ENCODE results near the gene C16orf89.

The C16orf89 gene

DNA sequence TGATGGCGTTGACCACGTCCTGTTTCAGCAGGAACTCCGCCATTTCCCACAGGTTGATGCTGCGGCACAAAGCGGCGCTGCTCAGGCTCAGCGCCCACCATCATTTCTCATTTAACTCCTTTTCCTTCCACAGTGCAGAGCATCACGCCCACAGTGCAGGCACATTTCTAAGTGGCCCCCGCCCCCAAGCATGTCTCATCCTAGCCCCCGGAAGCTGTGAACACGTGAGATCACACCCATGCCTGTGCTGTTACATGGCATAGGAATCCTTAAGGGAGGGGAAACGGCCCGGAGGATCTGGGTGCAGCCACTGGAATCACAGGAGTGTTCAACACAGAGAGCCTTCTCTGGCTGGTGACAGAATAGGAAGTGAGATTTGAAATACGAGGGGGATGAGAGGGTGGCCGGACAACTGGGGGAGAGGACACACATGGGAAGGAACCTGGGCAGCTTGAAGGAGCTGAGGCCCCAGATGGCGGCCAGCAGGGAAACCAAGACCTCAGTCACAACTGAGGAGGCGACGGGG lies 36.7 kb downstream of the C16orf89 start:
- no peak for DNase-seq (ENCODE audit: low read depth in 2 of 2)

DNA sequence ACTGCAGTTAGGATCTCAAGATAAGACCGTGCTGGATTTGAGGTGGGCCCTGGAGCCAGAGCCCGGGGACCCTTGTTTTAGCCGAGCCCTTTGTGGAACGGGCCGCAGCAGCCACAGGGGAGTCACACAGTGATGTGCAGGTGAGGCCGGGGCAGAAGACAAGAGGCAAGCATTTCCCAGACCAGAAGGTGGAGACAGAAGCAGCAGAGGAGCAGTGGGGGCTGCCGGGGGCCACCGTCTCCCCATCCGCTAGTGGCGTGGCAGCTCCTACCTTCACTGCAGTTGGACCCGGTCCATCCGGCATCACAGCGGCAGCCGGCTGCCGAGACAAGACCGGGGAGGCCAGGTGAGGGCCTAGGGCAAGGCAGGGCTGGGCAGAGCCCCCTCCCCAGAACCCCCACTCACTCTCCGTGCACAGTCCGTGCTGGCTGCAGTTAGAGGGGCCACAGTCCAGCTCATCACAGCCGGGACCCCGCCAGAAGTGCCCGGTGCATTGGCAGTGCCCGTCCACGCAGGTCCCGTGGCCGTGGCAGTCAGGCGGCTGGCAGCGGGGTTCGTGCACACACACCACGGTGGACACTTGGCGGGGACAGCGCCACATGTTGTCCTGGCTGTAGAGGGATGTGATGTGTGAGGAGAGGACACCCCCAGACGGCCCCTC lies 38.1 kb downstream of the C16orf89 start:
- no peak for DNase-seq (ENCODE audit: low read depth in 2 of 2)

DNA sequence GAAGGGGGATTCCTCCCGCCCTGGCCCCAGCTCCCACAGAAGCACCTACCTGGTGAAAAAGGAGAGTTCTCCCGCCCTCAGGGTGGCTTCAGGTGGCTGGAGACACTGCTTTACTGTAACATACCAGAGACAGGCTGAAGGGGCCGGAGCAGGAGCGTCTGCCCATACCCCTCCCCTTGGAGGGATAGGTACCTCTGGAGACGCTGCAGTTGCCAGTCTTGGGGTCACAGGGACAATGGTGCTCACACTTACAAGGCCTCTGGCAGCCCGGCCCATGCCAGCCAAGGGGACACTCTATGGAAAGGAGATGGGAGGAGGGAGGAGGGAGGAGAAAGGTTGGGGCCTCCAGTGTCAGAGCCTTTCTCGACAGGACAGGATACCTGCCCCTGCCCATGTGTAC lies 38.7 kb downstream of the C16orf89 start:
- DNase-seq (ENCODE audit: low read depth in 2 of 2) = no peak

DNA sequence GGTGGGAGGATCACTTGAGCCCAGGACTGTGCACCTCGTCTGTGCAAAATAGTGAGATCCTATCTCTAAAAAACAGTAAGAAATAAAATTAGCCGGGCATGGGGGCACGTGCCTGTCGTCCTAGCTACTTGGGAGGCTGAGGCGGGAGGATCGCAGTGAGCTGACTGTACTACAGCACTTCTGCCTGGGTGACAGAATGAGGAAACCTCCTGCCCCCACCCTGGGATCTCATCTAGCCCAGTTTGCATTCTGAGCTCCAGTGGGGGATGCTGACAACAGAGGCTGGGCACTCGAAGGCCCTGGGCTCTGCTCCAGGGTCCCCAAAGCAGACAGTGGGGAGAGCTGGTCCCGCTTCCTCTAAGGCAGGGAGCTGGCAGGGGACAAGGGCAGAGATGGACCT lies 39.1 kb downstream of the C16orf89 start:
- no peak for DNase-seq (ENCODE audit: low read depth in 2 of 2)

DNA sequence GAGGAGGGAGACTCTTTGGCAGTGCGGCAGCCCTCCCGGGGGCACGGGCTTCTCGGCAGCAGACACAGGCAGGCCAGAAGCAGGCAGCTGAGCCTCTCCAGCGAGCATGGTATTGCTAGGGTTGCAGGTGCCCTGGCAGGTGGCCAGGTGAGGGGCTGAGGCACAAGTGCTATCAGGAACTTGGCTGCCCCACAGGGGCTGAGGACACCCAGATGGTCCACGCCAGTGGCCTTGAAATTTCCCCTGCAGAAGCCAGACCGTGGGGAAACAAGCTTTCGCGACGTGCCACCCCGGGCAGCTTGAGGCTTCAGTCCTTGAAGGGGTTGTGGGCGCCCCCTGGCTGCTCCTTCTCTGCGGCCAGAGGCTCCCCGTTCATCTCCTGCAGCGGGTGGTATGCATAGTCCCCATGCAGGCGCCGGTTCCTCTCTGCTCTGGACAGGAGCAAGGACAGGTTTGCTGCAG lies 40.6 kb downstream of the C16orf89 start:
- no peak for DNase-seq (ENCODE audit: low read depth in 2 of 2)

DNA sequence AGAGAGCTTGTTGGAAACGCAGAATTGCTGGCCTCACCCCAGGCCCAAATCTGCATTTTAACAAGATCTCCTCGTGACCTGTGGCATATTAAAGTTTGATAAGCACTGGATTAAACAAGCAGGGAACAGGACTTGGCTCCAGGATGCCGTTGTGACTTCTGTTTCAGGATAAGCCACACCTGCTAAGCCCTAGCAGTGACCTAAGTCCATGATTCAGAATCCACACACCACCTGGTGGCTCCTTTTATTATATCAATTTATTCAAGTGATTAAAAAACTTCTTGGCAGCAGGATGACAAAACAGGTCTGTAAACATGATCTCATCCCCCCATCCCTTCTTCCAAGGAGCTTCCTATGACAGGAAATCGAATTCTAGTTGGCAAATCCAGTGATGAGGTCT lies 41.1 kb downstream of the C16orf89 start:
- DNase-seq (ENCODE audit: low read depth in 2 of 2) = no peak

- no peak for DNase-seq (ENCODE audit: low read depth in 2 of 2)
Observed at GRCh38 chr16:5022521-5022920, 43.2 kb downstream of the C16orf89 start.

DNA sequence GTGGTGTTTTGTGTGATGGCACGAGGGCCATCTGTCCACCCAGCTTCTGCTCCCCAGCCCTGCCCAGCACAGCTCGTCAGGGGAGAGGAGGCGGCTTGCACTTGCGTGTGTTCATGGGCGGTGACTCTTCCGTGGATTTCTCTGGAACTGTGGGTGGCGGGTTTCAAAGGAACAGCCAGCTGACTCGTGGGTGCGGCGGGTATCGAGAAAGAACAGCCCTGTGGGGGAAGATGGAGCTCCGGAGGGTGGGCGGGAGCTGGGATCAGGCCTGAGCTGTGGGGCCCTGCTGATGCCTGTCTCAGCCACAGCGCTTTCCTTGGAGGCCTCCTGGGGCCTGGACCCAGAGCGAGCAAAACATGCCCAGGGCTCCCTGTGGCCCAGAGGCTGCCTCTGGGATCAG lies 45.2 kb downstream of the C16orf89 start:
- no peak for DNase-seq (ENCODE audit: low read depth in 2 of 2)

DNA sequence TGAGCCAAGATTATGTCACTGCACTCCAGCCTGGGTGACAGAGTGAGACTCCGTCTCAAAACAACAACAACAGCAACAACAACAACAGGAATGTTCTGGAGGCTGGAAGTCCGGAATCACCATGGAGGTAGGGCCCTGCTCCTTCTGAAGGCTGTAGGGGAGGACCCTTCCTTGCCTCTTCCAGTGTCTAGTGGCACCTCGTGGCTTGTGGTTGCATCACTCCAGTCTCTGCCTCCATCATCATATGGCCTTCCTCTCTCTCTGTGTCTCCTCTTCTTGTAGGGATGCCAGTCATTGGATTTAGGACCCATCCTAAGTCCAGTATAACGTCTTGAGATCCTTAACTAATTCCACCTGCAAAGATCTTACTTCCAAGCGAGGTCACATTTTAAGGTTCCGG lies 46.0 kb downstream of the C16orf89 start:
- DNase-seq (ENCODE audit: low read depth in 2 of 2) = no peak

DNA sequence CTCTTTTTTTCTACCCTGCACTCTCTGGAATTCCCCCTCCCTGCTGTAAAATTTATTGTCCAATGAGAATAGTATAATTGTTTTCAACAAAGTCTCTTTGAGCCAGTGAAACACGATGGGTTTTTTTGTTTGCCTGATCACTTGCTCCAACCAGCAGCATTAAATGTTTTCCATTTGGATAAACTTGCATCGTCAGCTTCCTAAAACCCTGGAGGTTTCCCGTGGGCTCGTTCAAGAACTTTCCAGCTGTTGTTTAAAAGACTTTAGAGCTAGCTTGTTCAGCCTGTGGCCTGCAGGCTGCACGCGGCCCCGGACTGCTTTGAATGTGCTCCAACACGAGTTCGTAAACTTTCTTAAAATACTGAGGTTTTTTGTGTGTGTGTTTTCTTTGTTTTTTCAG lies 47.0 kb downstream of the C16orf89 start:
- no peak for DNase-seq (ENCODE audit: low read depth in 2 of 2)

GRCh38 chr16:5017678-5017969 lies 48.1 kb downstream of the C16orf89 start:
- DNase-seq (ENCODE audit: low read depth in 2 of 2) = no peak

DNA sequence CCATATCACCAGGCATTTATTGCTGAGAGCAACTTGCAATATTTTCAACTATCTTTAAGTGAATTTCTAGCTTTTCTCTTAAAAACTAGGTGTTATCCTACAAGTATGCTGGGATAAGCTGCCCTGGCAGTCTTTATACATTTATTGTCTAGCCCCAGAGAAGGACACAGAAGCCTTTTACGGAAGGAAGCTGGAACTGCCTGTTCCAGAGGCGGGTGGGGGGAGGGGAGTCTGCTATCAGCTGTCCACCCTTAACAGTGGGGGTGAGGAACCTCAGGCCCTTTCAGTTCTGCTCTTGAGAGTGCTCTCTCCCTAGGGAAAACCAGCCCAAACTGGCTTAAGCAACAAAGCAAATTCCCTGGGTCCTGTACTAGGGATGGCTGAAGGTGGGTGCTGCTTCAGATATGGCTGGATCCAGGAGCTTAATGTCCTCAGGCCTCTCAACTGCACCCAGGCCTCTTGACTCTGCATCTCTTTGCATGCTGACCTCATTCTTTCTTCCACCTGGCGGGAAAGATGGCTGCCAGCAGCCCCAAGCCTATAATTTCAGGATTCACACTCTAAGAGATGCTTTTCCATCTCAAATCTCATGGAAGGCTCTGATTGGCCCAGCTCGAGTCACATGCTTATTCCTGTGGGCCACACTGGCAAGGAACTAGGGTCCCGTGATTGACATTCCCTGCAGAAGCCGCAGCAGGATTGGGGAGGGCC lies 48.6 kb downstream of the C16orf89 start:
- DNase-seq (ENCODE audit: low read depth in 2 of 2) = no peak

DNA sequence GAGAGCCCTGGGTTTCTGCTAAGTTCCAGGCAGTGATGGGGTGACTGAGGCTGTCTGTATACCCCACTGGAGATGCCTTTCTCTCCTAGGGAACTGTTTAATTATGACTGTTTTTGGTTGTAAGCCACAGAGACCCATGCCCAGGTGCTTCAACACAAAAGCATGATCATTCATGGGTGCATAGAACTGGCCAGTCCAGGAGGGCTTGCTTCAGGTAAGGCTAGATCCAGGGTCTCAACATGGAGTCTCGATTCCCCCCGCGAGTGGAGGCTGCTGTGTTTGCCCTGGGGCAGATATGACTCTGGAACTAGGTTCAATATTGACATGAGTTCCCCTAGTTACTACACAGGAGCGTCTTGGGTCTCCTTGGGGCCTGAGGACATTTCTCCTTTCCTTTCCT lies 49.9 kb downstream of the C16orf89 start:
- no peak for DNase-seq (ENCODE audit: low read depth in 2 of 2)

- DNase-seq (ENCODE audit: low read depth in 2 of 2) = no peak
Observed at GRCh38 chr16:5015351-5015750, 50.4 kb downstream of the C16orf89 start.

DNA sequence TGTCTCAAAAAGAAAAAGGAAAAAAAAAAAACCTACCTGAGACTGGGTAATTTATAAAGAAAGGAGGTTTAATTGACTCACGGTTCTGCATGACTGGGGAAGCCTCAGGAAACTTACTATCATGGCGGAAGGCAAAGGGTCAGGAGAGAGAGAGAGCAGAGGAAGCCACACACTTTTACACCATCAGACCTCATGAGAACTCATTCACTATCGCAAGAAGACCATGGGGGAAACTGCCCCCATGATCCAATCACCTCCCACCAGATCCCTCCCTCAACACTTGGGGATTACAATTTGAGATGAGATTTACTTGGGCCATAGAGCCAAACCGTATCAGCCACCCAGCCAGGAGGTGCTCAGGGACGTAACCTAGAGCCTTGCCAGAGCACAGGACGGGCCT lies 52.9 kb downstream of the C16orf89 start:
- no peak for DNase-seq (ENCODE audit: low read depth in 2 of 2)

GRCh38 chr16:5011637-5012036 lies 54.1 kb downstream of the C16orf89 start:
- DNase-seq (ENCODE audit: low read depth in 2 of 2) = no peak

DNA sequence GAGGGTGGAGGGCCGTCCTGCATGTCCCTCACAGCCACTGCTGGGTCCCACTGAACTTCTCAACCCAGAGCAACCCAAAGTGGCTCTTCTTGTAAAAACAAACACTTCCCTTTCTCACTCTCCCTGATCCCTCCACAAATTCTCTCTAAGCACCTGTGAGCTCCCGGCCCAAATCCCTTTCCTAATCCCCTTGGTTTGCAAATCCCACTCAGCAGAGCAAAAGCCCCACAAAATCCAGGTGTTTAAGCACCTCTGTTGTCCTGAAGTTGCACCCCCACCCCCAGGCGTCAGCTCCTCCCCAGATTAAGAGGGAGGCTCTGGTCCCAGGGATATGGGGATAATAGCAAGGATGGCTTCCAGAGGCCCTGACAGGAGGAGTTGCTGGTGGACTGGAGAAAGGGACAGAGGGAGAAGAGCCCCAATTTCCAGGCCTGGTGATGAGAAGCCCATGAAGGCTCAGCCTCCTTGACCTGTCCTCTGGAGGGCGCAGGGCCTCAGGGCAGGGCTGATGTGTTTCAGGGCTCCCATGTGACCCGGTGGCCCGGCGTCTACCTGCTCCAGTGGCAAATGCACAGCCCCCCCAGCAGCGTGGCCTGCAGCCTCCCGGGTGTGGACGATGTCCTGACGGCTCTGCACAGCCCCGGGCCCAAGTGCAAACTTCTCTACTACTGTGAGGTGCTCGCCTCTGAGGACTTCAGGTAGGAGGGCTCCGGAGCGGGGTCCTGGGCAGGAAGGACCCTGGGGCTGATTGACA lies 55.0 kb downstream of the C16orf89 start:
- DNase-seq (ENCODE audit: low read depth in 2 of 2) = no peak

DNA sequence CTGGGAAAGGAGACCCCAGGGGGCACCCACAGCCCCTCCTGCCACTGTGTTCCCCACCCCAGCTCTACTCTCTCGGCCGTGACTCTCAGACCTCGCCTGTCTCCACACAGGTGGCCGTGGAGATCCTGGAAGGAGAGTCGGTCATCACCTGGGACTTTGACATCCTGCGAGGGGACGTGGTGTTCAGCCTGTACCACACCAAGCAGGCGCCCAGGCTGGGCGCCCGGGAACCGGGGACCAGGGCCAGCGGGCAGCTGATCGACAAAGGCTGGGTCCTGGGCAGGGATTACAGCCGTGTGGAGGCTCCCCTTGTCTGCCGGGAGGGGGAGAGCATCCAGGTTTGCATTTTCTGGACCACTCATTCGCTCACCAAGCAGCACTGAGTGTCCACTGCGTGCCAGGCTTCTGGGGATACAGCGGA lies 57.4 kb downstream of the C16orf89 start:
- DNase-seq (ENCODE audit: low read depth in 2 of 2) = no peak

DNA sequence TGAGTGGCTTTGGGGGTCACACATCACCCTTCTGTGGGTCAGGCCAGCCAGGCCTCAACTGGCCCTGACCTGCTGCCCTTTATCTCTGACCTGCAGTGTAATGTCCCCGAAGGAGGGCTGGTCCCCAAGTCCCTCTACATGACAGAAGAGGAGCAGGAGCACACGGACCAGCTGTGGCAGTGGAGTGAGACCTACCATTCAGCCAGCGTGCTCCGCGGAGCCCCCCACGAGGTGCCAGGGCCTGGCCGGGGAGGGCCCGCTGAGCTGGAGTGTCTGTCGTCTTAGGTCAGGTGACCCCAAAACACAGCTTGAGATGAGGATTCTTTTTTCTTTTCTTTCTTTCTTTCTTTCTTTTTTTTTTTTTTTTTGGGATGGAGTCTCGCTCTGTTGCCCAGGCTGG lies 58.5 kb downstream of the C16orf89 start:
- no peak for DNase-seq (ENCODE audit: low read depth in 2 of 2)

GRCh38 chr16:5006348-5007193 lies 59.2 kb downstream of the C16orf89 start:
- DNase-seq (ENCODE audit: low read depth in 2 of 2) = no peak

GRCh38 chr16:5005916-5006315 lies 59.8 kb downstream of the C16orf89 start:
- no peak for DNase-seq (ENCODE audit: low read depth in 2 of 2)

GRCh38 chr16:5004311-5004710 lies 61.4 kb downstream of the C16orf89 start:
- DNase-seq (ENCODE audit: low read depth in 2 of 2) = no peak

All from stimulated activated CD8-positive, alpha-beta memory T cell treated with anti-CD3 and anti-CD28 coated beads, Interleukin-2, amount 100 ng/mL, for 1 hour (primary cell).